Activated naive CD4-positive, alpha-beta T cell (primary cell): ENCODE results near the gene BCL3.

Experiments used
- DNase-seq, 4 experiments: peaks; one replicate each; lab custom pipeline; 2025; lab: John Stamatoyannopoulos, UW

BCL3 gene

DNA sequence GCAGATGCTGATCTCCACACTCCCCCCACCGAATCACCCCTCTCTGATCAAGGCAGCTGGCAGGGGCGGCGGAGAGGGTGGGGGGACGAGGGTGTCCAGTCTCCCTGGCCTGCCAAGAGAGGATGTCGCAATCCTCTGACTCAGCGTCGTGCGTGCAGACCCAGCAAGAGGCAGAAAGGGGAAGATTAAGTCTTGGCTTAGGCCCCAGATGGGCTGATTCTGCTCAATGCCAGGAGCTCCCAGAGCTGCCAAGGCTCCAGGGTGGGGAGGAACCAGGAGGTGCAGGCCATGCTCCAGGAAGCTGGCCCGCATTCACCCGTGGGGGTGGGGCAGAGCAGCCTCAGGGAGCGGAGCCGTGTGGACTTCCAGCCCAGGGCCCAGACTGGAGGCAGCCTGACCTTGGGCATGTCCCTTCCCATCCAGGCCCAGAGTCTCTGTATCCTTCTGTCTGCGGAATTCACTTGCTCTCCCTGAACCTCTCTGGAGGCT, 6.6 kb upstream of the BCL3 start:
- DNase-seq, result no peak

DNA sequence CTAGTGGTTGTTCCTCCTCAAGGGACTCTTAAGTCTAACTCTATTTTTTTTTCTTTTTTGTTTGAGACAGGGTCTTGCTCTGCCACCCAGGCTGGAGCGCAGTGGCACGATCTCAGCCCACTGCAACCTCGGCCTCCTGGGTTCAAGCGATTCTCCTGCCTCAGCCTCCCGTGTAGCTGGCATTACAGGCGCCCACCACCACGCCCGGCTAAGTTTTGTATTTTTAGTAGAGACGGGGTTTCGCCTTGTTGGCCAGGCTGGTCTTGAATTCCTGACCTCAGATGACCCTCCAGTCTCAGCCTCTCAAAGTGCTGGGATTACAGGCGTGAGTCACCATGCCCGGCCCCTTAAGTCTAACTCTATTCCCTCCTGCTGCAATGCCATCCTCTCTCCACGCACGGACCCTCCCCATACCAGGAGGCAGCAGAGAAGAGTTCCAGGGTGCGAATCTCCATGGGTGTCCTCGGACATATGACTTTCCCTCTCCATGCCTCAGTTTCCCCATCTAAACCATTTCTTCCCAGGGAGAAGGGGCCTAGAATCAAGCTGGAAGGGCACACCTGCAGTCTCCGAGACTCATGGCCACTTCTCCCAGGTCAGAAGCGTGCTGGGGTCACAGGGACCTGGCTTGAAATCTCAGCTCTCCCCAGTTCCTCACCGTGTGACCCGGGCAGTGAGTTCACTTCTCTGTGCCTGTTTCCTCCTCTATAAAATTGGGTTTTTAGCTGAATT, 6.0 kb upstream of the BCL3 start:
- no peak for DNase-seq

GRCh38 chr19:44744871-44745332, 3.6 kb upstream of the BCL3 start:
- no peak for DNase-seq

DNA sequence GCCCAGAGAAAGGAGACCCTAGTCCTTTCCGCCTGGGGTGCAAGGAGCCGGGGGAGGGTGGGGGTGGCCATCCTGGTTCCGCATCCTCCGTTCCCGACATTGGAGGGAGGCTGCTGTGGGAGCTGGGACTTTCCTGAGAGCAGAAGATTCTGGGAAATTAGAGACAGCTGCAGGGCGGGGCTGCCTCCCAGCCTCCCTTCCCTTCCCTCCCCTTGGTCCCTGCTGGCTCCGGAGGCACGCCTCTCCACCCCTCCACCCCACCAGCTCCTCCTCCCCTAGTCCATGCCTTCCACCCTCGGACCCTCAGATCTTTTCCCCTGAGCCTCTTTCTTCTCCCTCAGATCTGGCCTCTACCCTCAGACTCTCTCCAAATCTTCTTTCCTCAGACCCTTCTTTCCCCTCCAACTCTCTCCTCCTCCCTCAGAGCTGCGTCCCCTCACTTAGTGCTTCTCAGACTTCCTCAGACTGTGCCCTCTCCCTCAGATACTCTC, 3.1 kb upstream of the BCL3 start:
- DNase-seq, result no peak

DNA sequence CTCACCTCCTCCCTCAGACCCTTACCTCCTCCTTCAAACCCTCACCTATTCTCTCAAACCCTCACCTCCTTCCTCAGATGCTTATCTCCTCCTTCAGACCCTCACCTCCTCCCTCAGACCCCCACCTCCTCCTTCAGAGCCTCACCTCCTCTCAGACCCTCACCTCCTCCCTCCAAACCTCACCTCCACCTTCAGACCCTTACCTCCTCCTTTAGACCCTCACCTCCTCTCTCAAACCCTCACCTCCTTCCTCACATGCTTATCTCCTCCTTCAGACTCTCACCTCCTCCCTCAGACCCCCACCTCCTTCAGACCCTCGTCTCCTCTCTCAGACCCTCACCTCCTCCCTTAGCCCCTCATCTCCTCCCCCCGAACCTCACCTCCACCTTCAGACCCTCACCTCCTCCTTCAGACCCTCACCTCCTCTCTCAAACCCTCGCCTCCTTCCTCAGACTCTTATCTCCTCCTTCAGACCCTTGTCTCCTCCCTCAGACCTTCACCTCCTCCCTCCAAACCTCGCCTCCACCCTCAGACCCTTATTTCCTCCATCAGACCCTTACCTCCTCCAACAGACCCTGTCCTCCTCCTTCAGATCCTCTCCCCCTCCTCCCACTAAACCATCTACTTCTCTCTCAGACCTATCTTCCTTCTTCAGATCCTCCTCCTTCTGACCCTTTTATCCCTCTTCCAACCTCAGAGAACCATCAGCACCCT, 2.5 kb upstream of the BCL3 start:
- DNase-seq, result no peak

- no peak for DNase-seq
These were observed 1.9 kb upstream of the BCL3 start for GRCh38 chr19:44746616-44746945.

DNA sequence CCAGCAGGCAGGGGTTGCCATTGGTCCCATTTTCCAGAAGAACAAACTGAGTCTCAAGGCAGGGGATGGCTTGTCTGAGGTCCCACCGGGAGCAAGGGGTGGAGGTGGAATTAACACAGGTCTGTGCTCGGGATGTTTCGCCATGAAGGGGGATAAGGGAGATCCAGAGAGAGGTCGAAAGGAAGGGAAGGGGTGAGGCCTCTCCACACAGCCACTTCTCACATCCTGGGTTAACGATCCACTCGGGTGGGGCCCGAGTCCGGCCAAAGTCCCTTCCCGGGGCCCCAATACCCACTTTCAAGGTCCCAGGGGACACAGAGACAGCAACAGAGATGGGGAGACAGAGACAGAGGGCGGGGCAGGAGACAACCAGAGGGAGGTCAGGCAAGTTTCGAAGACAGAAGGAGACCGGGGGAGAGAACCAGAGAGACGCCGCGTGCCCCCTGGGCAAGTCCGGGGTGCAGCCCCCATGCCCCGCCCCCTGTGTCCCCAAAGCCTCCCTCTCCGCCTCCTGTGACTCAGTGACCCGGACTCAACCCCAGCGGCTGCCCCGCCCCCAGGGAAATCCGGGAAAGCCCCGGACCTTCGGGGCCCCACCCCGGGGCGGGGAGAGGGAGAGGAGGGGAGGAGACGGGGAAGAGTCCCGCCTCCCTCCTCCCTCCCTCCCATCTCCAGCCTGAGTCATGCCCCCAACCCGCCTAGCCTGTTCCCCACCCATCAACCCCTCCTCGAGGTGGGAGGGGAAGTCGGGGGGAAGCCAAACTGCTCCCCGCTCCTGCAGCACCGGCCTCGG, 1.4 kb upstream of the BCL3 start:
- peak; percentile 58 to 82 (median 70) for DNase-seq

GRCh38 chr19:44747739-44748425, 626 bp upstream of the BCL3 start:
- peak in 1 of 4 experiments; percentile 40 for DNase-seq

- DNase-seq, result no peak
These were observed 784 bp downstream of the BCL3 start for GRCh38 chr19:44749292-44749691.

DNA sequence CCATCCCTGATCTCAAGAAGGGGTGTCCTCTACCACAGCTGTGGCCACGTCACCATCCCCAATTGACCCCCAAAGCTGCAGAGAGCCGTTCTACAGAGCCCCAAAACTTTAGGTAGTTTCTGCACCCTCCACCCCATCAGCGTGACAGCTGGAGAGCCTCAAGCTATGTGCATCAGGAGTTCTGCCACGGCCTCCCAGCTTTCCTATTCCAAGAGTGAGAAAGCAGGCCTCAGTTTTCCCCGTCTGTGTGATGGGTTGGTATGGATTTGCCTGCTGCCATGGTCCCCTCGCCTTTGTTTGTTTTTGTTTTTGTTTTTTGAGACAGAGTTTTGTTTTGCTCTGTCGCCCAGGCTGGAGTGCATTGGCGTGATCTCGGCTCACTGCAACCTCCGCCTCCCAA, 1.5 kb downstream of the BCL3 start:
- no peak for DNase-seq

- DNase-seq, result no peak
These were observed 3.8 kb downstream of the BCL3 start for GRCh38 chr19:44752123-44752815.

DNA sequence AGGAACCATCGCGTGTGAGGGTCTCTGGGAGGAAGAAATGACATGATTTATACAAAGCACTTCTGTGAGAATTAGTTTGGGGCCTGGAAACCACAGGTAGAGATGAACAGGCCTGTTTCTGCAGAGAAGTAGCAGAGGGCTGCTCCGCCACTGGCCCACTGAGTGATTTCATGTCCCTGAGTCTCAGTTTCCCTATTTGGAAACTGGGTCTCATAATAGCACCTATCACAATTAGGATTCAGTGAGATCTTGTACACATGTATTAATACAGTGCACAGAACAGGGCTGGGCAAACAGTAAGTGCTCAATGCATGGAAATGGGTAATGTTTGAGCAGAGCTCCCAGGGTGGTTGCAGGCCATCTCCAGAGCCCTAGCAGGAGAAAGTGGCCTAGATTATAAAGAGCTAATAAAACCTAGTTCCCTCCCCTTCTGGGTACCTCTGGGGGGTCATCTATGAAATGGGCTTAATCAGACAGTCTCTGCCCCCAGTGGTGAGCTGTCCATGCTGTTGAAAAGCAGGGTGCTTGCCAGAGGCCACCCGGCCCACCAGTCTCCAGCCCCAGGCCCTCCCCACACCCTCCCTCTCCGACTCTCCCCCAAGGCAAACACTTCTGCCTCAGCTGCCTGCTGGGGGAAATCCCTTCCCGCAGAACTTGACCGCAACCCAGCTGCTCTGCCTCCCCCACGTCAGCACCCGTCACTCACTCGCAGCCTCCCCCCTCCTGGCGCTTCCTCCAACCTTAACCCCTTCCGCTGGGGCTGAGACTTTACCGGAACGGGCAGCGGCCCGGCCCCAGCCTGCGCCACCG, 4.5 kb downstream of the BCL3 start:
- DNase-seq, result peak; percentile 66 to 89 (median 80)

- no peak for DNase-seq
These were observed 5.1 kb downstream of the BCL3 start for GRCh38 chr19:44753626-44753931.

DNA sequence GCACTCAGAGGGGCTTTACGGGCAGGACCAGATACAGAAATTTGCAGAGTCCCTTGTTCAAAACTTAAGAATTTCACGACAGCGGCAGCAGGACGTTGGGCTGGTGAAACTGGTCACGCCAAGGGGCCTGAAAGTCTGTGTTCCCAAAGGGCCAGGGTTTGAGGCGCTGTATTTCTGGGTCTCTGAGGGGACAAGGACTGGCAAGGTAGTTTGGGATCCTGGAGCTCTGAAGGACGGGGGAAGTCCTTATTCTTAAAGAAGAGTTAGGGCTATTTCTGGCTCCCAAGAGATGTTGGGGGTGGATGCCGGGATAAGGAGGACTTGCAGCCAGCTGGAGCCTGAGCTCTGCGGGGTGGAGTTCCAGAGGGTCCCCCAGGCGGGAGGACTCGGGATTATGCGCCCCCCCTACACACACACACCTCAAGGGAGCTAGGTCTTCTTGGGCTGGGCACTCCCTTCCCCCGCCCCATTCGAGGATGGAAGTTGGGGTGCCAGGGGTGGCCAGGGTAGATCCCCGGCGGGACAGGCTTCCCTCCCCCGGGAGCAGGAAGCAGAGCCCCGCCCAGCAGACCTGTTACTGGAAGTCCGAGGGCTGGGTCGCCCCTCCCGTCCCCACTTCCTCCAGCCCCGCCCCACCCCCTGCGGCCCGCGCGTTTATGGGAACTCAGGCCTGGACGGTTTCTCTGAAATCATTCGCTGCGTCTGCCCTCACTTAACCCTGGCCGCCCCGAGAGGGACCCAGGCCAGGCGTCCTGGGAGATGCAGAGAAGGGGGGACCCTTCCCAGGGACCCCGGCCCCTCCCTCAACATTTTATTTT, 5.6 kb downstream of the BCL3 start:
- peak in 3 of 4 experiments; percentile 19 to 70 (median 62) for DNase-seq

DNA sequence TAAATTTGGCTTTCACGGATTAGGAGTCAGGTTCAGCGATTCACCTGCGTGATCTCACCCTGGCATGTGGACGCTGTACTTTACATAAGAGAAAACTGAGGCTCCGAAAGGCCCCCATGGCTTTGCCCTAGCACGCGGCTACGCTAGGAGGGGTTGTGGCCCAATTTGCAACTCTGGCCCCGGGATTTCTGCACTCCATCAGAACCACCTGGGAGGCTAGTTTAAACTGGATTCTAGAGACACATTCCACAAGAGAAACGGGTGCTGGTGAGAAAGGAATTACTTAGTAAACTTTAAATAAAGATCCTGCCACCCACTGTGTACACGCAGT, 6.2 kb downstream of the BCL3 start:
- no peak for DNase-seq

GRCh38 chr19:44755219-44755618, 6.7 kb downstream of the BCL3 start:
- DNase-seq, result no peak

- no peak for DNase-seq
These were observed 7.6 kb downstream of the BCL3 start for GRCh38 chr19:44756089-44756562.

- no peak for DNase-seq
These were observed 8.7 kb downstream of the BCL3 start for GRCh38 chr19:44757057-44757734.
